NCI-H2196 (cell line): ENCODE data around the gene MYMX.
A peak's percentile ranks its signal among the peaks of the same experiment; 100 is the strongest.

ENCODE experiments used
- DNase-seq: peaks from one replicate; lab custom pipeline; 2025; ENCODE audit not compliant: unreplicated experiment; lab: John Stamatoyannopoulos, UW

MYMX gene

DNA sequence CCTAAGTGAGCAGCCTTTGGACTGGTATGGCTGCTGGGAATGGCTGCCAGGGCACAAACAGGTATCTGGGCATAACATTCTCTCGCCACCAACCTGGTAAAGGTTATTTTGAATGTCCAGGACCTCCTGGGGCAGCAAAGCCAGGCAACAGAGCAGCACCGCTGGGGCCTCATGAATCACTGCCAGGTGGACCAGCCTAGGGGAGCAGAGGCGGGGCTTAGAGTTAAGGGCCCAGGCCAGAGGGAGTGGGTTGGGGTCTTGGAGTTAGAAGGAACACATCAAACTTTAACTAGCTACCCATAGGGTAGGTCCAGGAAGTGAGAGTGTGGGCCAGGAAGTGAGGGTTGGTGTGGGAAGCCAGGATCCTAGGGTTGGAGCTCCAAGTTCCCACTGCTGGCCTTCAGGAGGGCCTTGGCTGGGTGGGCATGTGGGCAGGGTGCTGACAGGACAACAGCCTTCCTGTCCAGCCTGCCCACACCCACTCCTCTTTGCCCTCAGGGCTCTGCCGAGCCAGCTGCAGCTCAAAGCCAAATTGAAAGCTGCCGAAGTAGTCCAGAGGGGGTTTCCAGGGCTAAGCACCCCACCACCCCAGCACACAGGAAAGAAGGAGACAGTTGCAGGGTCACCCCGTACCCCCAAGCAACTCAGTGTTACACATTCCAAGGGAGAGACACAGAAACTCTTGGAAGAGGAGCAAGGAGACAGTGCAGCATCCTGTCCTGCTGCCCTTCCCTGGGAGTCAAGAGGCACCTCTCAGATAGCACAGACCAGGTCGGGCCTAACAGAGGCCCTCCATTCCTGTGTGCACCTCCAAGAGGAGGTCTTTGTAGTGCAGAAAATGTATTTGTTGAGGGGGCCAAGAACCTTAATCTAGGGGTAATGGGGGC, 46.0 kb downstream of the MYMX start:
- no peak for DNase-seq

DNA sequence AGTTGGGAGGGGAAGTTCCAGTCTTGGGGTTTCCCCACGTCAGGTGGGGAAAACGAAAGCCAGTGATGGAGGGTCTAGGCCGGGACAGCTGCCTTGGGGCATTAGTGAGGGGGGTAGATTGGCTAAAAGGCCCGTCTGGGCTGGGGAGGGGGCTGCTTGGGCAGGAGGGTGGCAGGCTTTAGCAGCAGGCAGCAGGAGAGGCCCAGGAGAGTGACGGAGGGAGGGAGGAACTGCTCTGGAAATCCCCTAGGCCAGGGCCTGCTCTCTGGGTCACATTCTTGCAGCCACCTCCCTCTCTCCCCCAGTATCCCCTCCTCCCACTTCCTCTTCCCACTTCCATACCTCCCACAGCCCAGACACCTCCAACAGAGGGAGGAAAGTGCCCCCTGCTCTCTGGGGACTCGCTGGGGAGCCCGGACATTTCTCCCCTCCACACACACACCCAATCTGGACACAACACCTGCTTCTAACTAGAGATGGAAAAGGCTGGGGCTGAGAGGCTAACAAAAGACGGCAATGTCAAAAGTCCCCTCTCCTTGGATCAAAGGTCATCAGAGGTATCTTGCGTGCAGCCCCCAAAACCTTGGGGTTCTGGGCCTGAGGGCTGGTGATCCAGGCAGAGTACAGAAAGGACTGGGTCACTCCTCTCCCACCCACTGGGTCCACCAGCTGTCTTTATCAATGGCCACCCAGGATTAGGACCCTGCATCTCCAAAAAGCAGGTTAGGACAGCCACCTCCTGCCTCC, 46.8 kb downstream of the MYMX start:
- DNase-seq, result no peak

DNA sequence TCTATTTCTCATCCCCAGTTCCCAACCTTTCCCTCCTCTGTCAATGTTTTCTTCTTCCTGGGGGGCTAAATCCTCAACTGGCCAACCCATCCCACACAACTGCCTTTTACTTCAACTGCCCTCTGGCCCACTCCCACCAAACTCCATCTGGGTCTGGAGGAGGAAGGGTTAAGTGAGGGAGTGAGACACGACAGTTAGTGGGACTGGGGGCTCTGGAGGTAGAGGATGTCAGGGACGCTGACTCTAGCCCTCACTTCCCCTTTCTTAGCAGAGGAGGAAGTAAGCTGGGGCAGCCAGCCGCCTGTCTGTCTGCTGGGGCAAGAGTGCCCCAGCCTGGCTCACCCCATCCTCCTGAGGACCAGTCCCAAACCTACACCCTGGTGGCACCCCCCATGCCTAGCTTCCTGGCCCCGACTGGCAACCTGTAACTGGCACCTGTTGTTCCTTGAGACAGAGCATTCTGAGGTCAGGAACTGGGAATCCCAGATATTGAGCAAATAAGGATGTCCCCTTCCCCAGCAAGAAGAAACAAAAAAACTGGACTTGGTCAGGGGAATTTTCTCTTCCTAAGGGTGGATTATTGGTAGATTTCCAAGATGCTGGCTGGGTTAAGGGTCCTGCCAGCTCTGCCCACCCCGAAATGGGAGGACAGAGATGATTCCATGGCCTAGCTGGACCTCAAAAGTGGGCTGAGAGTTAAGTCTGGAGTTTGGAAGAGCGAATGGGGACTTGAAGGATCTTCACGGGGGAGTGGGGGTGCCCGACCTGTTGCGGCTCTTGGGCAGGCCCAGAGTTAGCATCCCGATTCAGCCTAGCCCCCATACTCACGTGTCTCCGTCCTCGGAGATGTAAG, 47.7 kb downstream of the MYMX start:
- no peak for DNase-seq

DNA sequence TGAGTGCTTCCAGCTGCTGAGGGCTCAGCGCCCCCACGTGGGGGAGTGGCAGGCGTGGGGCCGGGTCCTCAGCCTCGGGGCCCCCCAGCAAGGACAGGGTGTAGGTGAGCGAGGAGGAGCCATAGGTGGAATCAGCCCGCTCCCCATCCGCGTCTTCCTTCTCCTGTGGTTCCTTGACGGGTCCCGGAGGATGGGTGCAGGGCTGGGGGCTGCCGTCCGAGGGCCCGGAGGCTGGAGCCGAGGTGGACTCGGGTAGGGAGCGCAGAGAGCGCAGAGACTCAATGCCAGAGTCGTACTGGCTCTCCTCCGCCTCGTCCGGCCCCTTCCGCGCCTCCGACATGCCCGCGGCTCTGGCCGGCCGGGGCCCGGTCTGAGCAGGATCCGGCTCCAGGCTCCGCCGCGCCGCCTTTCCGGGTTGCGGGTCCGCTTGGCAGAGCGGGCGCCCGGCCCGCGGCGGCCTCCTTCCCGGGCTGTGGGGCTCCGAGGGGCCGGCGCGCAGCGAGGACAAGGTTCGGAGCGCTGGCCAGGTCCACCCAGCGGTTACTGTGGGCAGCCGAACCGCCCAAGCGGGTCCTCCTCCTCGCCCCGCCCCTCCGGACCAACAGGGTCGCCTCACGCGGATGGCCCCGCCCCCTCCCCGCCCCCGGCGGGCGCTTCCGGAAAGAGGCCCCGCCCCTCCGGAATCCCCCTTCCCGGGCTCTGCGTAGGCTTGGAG, 48.4 kb downstream of the MYMX start, which contains the start of gene NFKBIE:
TSS of gene NFKBIE (minus strand) at position 545 of the 715 bp plus-strand sequence. CDS start at position 340, 205 bp downstream.
- peak; percentile 93 for DNase-seq

DNA sequence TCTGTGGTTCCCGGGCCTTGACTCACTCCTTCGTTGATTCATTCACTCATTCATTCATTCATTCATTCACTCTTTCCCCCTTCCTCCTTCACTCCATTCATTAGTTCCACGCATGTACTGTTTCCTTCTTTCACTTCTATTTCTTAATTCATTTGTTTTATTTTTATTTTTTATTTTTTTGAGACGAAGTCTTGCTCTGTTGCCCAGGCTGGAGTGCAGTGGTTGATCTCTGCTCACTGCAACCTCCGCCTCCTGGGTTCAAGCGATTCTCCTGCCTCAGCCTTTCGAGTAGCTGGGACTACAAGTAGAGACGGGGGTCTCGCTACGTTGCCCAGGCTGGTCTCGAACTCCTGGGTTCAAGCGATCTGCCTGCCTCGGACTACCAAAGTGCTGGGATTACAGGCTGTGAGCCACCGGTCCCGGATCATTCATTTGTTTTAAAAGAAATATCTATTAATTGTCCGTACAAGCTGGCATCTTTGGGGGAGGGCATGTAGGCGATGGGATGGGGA, 49.1 kb downstream of the MYMX start:
- no peak for DNase-seq

DNA sequence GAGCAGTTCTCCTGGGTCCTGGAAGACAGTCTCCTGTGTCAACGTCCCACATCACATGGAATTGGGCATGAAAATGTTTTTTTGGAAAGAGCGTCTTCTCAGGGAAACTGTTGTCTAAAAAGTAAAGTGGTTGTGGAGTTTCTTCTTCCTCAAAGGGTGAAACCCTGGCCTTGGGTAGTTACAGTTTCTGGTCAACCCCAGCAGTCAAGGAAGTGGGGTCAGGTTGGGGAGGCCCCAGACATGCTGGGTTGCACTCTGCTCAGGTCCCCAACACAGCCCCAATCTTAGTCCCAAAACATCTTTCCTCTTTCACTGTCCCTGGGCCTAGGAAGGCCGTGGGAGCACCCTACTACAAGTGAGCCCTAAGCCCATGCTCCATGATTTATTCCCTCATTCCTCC, 49.6 kb downstream of the MYMX start:
- DNase-seq, result no peak

DNA sequence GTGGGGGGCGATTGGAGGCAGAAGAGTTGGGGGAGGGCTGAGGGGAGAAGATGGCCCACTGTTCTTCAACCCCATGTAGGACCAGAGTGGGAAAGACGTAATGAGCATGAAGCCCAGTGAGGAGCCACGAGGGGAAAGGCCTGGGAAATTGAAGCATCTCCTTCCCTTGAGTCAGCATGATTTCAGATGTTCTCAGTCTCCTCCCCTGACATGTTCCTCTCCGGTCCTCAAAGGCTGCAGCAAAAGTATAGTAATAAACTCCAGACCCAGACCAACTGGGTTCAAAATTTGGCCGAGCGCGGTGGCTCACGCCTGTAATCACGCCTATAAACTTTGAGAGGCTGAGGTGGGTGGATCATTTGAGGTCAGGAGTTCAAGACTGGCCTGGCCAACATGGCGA, 50.5 kb downstream of the MYMX start:
- DNase-seq, result no peak
